ENCODE measurements around the gene ZSWIM9.
A peak's percentile ranks its signal among the peaks of the same experiment; 100 is the strongest.

Gene ZSWIM9

DNA sequence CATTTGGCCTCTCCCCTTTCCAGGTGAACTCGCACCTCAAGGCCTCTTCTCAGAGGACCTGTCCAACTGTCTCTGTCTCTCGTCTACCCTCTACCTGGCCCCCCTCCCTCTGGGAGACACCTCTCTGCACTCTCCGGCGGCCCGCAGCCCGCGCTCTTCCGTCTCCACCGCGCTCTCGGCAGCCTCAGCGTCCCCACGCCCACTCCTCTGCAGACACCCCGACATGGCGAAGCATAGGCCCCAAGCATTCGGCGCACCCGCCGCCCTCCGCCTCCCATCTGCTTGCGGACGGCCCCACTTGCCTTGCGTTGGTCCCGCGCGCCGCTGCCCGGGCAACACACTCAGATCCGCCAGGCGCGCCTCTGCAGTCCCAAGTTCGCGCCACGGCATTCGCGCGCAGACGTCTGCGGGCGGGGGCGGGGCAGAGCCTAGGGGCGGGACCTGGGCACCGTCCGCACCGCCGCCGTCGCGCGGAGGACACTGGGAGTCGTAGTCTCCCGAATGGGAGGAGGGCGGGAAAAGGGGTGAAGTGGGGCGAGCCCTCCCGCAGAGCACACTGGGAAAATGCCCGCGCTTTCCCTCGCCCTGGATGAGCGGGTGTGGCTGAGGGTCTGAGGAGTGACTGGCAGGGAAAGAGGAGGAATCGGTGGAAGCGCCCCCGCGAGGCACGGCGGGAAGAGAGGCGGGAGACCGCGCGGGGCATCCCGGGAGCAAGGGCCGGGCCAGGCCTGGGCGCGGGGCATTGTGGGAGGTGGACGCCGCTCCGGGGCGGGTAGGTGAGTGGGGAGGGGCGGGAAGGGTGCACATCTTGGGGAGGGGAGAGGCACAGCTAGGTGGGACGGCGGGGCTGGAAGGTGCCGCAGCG lies at the start of gene ZSWIM9, which contains the start of gene LIG1 (continued):
- TF ChIP-seq ZNF660 (tag by site-specific recombination; IDR thresholded peaks at IDR 0.05) (peak; percentile 53; the same call in 1 of the 2 replicates), ZNF423 (tag by site-specific recombination; IDR thresholded peaks at IDR 0.05) (0 out of 2 replicates have a peak, but pooled peaks have one; percentile 34), ZNF274 (IDR thresholded peaks at IDR 0.05; ENCODE audit: low read length) (no peak), ZNF274 (tag by site-specific recombination; IDR thresholded peaks at IDR 0.05; ENCODE audit: borderline replicate concordance) (no peak), FEZF1 (tag by site-specific recombination; IDR thresholded peaks at IDR 0.05) (no peak), ZNF544 (tag by site-specific recombination; IDR thresholded peaks at IDR 0.05) (no peak), ZFP41 (tag by site-specific recombination; IDR thresholded peaks at IDR 0.05; ENCODE audit: borderline replicate concordance) (0 out of 2 replicates have a peak, but pooled peaks have one; percentile 22), ZNF114 (tag by site-specific recombination; IDR thresholded peaks at IDR 0.05) (no peak), ZNF600 (tag by site-specific recombination; IDR thresholded peaks at IDR 0.05) (no peak), KLF1 (tag by site-specific recombination; IDR thresholded peaks at IDR 0.05) (peak; percentile 68), ZNF133 (tag by site-specific recombination; IDR thresholded peaks at IDR 0.05) (peak; percentile 48; the same call in 1 of the 2 replicates), ZNF664 (tag by site-specific recombination; IDR thresholded peaks at IDR 0.05) (no peak), ZNF221 (tag by site-specific recombination; IDR thresholded peaks at IDR 0.05; ENCODE audit: borderline replicate concordance) (no peak), WT1 (tag by site-specific recombination; IDR thresholded peaks at IDR 0.05) (peak; percentile 18; the same call in 1 of the 2 replicates), ZNF629 (tag by site-specific recombination; IDR thresholded peaks at IDR 0.05) (peak; percentile 72), ZFP37 (tag by site-specific recombination; IDR thresholded peaks at IDR 0.05) (0 out of 2 replicates have a peak, but pooled peaks have one; percentile 71), ZNF350 (tag by site-specific recombination; IDR thresholded peaks at IDR 0.05) (no peak), HOXD13 (CRISPR knock-in tag; IDR thresholded peaks at IDR 0.05; ENCODE audit: borderline replicate concordance) (peak; percentile 75; the same call in 1 of the 2 replicates), ZFHX2 (tag by site-specific recombination; conservative IDR thresholded peaks at IDR 0.05) (peak; percentile 93), KLF10 (tag by site-specific recombination; IDR thresholded peaks at IDR 0.05) (peak; percentile 98), ZNF214 (tag by site-specific recombination; IDR thresholded peaks at IDR 0.05; ENCODE audit: borderline replicate concordance) (no peak), ZNF501 (tag by site-specific recombination; IDR thresholded peaks at IDR 0.05) (peak; percentile 85), ZNF132 (tag by site-specific recombination; IDR thresholded peaks at IDR 0.05; ENCODE audit: borderline replicate concordance) (no peak), SCRT2 (tag by site-specific recombination; IDR thresholded peaks at IDR 0.05) (no peak), ZNF777 (tag by site-specific recombination; IDR thresholded peaks at IDR 0.05; ENCODE audit: borderline replicate concordance) (no peak; the same call in 1 of the 2 replicates), ZFP69B (tag by site-specific recombination; IDR thresholded peaks at IDR 0.05) (0 out of 2 replicates have a peak, but pooled peaks have one; percentile 54), SP3 (tag by site-specific recombination; IDR thresholded peaks at IDR 0.05) (peak; percentile 99), ZNF48 (tag by site-specific recombination; IDR thresholded peaks at IDR 0.05) (no peak)
- TF ChIP-seq, protein P1, sequence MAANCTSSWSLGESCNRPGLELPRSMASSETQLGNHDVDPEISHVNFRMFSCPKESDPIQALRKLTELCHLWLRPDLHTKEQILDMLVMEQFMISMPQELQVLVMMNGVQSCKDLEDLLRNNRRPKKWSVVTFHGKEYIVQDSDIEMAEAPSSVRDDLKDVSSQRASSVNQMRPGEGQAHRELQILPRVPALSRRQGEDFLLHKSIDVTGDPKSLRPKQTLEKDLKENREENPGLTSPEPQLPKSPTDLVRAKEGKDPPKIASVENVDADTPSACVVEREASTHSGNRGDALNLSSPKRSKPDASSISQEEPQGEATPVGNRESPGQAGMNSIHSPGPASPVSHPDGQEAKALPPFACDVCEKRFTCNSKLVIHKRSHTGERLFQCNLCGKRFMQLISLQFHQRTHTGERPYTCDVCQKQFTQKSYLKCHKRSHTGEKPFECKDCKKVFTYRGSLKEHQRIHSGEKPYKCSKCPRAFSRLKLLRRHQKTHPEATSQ (tag by site-specific recombination; IDR thresholded peaks at IDR 0.05), result no peak
- TF ChIP-seq, protein P2, sequence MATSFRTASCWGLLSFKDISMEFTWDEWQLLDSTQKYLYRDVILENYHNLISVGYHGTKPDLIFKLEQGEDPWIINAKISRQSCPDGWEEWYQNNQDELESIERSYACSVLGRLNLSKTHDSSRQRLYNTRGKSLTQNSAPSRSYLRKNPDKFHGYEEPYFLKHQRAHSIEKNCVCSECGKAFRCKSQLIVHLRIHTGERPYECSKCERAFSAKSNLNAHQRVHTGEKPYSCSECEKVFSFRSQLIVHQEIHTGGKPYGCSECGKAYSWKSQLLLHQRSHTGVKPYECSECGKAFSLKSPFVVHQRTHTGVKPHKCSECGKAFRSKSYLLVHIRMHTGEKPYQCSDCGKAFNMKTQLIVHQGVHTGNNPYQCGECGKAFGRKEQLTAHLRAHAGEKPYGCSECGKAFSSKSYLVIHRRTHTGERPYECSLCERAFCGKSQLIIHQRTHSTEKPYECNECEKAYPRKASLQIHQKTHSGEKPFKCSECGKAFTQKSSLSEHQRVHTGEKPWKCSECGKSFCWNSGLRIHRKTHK (tag by site-specific recombination; IDR thresholded peaks at IDR 0.05), result no peak
- TF ChIP-seq, protein P3, sequence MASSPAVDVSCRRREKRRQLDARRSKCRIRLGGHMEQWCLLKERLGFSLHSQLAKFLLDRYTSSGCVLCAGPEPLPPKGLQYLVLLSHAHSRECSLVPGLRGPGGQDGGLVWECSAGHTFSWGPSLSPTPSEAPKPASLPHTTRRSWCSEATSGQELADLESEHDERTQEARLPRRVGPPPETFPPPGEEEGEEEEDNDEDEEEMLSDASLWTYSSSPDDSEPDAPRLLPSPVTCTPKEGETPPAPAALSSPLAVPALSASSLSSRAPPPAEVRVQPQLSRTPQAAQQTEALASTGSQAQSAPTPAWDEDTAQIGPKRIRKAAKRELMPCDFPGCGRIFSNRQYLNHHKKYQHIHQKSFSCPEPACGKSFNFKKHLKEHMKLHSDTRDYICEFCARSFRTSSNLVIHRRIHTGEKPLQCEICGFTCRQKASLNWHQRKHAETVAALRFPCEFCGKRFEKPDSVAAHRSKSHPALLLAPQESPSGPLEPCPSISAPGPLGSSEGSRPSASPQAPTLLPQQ (tag by site-specific recombination; IDR thresholded peaks at IDR 0.05), result peak; percentile 81
- TF ChIP-seq, protein P4, sequence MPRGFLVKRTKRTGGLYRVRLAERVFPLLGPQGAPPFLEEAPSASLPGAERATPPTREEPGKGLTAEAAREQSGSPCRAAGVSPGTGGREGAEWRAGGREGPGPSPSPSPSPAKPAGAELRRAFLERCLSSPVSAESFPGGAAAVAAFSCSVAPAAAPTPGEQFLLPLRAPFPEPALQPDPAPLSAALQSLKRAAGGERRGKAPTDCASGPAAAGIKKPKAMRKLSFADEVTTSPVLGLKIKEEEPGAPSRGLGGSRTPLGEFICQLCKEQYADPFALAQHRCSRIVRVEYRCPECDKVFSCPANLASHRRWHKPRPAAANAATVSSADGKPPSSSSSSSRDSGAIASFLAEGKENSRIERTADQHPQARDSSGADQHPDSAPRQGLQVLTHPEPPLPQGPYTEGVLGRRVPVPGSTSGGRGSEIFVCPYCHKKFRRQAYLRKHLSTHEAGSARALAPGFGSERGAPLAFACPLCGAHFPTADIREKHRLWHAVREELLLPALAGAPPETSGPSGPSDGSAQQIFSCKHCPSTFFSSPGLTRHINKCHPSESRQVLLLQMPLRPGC (tag by site-specific recombination; IDR thresholded peaks at IDR 0.05), result peak; percentile 48; the same call in 1 of the 2 replicates

Data from HEK293 (cell line).